Prostate gland (tissue), 2 donors: ENCODE data around the gene PRAMEF33. TPM values are rescaled to one million over a fixed set of nuclear protein-coding genes. Genes with fewer than 3 reads are reported as not detected.
"Not testable (repeated sequence)": the region's sequence is repeated elsewhere in the genome, so short reads cannot be mapped to it uniquely, and the experiment has no call there.

Experiments
- DNase-seq: peaks from one replicate; pipeline ENCODE4 v3.0.0-alpha.2; 2019; ENCODE audit warnings: low spot score
- H3K27ac ChIP-seq, 2 donors: fragments of 200-600 bp; sonication (generic); 2 replicates each; pipeline ENCODE4 v1.5.1; 2017 to 2019
- H3K27me3 ChIP-seq: fragments of 200-600 bp; sonication (generic); replicated peaks from 2 replicates; pipeline ENCODE4 v1.5.1; 2019; ENCODE audit not compliant: insufficient read depth
- H3K36me3 ChIP-seq, 2 donors: fragments of 200-600 bp; sonication (generic); 1 replicate in 1 of 2; 2 replicates in 1 of 2; pipeline versions ENCODE4 v1.5.1 to v1.8.1; 2017 to 2019
- H3K4me1 ChIP-seq: fragments of 200-600 bp; sonication (generic); replicated peaks from 2 replicates; pipeline ENCODE4 v1.5.1; 2019
- H3K4me3 ChIP-seq, 2 donors: fragments of 200-600 bp; sonication (generic); 2 replicates each; pipeline ENCODE4 v1.5.1; 2017 to 2019
- H3K9me3 ChIP-seq: fragments of 200-600 bp; sonication (generic); 2 replicates; pipeline ENCODE4 v1.5.1; 2017
- CTCF ChIP-seq, 4 experiments: fragments of 200-600 bp in 2 of 4; fragments of 450-650 bp in 2 of 4; sonication (generic) in 2 of 4; IDR thresholded peaks; 1 replicate in 3 of 4; 2 replicates in 1 of 4; pipeline ENCODE4 v1.5.1; 2016 to 2019; ENCODE audit warnings: antibody characterized with exemption in 4 of 4, mild to moderate bottlenecking in 2 of 4, moderate library complexity in 2 of 4
- WGBS: methylation state at CpG from one replicate; pipeline ENCODE4 v1.1.5; 2018; 5-methylcytosine and 5-hydroxymethylcytosine counted together
- intact Hi-C: fragments of 100-400 bp; cut with DNase I; formaldehyde crosslinking; loops from one replicate; pipeline ENCODE4 v1.14.2; 2022
- small RNA-seq, 2 donors: library from RNA; depleted of rRNA; stranded (forward); fragments of <200 nt; gene quantifications; one replicate each; pipeline ENCODE3, GENCODE V24; 2016
- total RNA-seq, 2 donors: library from RNA; depleted of rRNA; stranded (reverse); fragments of >200 nt; gene quantifications; one replicate each; pipeline ENCODE4 v1.1.0, GENCODE V29; 2016

Gene PRAMEF33
- total RNA-seq, 2 donors from 2014 or later = not detected

GRCh38 chr1:13353476-13353875 is 50.1 kb downstream of the PRAMEF33 start:
- 95% methylated on average over 8 of the region's 8 CpGs for WGBS
- H3K27ac ChIP-seq, intact Hi-C loops, H3K4me1 ChIP-seq, H3K27me3 ChIP-seq, H3K9me3 ChIP-seq, H3K4me3 ChIP-seq, DNase-seq, H3K36me3 ChIP-seq: not testable (repeated sequence)

GRCh38 chr1:13354475-13354874 is 51.1 kb downstream of the PRAMEF33 start:
- H3K36me3 ChIP-seq, H3K27me3 ChIP-seq, H3K4me3 ChIP-seq, DNase-seq, H3K27ac ChIP-seq, H3K9me3 ChIP-seq, intact Hi-C loops, H3K4me1 ChIP-seq: not testable (repeated sequence)
- no CpG with 5 or more reads among the region's 9 CpGs for WGBS

- WGBS = 3% methylated on average over 5 of the region's 5 CpGs
- intact Hi-C loops, H3K4me1 ChIP-seq, H3K27ac ChIP-seq, H3K9me3 ChIP-seq, H3K27me3 ChIP-seq, H3K4me3 ChIP-seq, H3K36me3 ChIP-seq: not testable (repeated sequence)
- peak; percentile 20 for DNase-seq
- peak; percentile 14 to 45 (median 40) for TF ChIP-seq CTCF (IDR thresholded peaks at IDR 0.05)
Observed at GRCh38 chr1:13356774-13357173, 53.4 kb downstream of the PRAMEF33 start.

Small RNAs within 50 kb of the gene (small RNA-seq; reads per million reads assigned to genes)
- gene RNU6-771P = 0 reads per million in 2 donors

Other genes starting within 250 kb of the PRAMEF33 start
- gene PRAMEF27, start 247.0 kb upstream of the PRAMEF33 start, total RNA-seq = not detected
- gene HNRNPCL3, start 242.8 kb upstream of the PRAMEF33 start, total RNA-seq = not detected
- not detected for gene PRAMEF25, start 232.8 kb upstream of the PRAMEF33 start, total RNA-seq
- not detected for gene HNRNPCL2, start 186.7 kb upstream of the PRAMEF33 start, total RNA-seq
- gene PRAMEF26, start 147.5 kb upstream of the PRAMEF33 start, total RNA-seq = not detected
- not detected for gene HNRNPCL4, start 137.9 kb upstream of the PRAMEF33 start, total RNA-seq
- not detected for gene PRAMEF9, start 131.7 kb upstream of the PRAMEF33 start, total RNA-seq
- not detected for gene PRAMEF13, start 102.1 kb upstream of the PRAMEF33 start, total RNA-seq
- not detected for gene PRAMEF18, start 77.4 kb upstream of the PRAMEF33 start, total RNA-seq
- not detected for gene PRAMEF5, start 49.3 kb upstream of the PRAMEF33 start, total RNA-seq
- not detected for gene PRAMEF8, start 18.4 kb upstream of the PRAMEF33 start, total RNA-seq
- not detected for gene PRAMEF15, start 12.0 kb downstream of the PRAMEF33 start, total RNA-seq
- gene PRAMEF14, start 43.6 kb downstream of the PRAMEF33 start, total RNA-seq = not detected
- not detected for gene PRAMEF19, start 68.4 kb downstream of the PRAMEF33 start, total RNA-seq
- not detected for gene PRAMEF17, start 86.1 kb downstream of the PRAMEF33 start, total RNA-seq
- not detected for gene PRAMEF20, start 106.9 kb downstream of the PRAMEF33 start, total RNA-seq
- under 1 TPM; 0.14 to 0.45 TPM for gene LRRC38, start 210.5 kb downstream of the PRAMEF33 start, total RNA-seq